Measurements from ENCODE around the gene PEX7. TPM values are rescaled to one million over a fixed set of nuclear protein-coding genes. Genes with fewer than 3 reads are reported as not detected.
A peak's percentile ranks its signal among the peaks of the same experiment; 100 is the strongest.
"Not testable (repeated sequence)": the region's sequence is repeated elsewhere in the genome, so short reads cannot be mapped to it uniquely, and the experiment has no call there.

Gene PEX7
- total RNA-seq, 1 experiment from 2014 or later: 6.4 TPM

- H3K4me3 ChIP-seq (ENCODE audit: low read depth, low read length): no peak overlapping the region
- CTCF ChIA-PET: interaction anchor here (0.7 to 1.1 kb wide), 4 partner anchors 50 to 168 kb away, joined by 3 to 6 read pairs (median 4); partner anchors contain the start of genes MAP3K5 and SLC35D3
- H3K4me1 Mint-ChIP-seq (ENCODE audit: low read depth, unreplicated experiment): peaks cover 7% of the 10 kb centered on the region
- no peak overlapping the region for H3K27ac Mint-ChIP-seq (ENCODE audit: unreplicated experiment)
- no peak overlapping the region for H3K4me3 Mint-ChIP-seq (ENCODE audit: unreplicated experiment)
- no peaks in the 10 kb centered on the region for H3K9me3 Mint-ChIP-seq (ENCODE audit: unreplicated experiment)
- no TSS peak for BruUV-seq (replicated peaks)
- DNase-seq: peak in 1 of 2 experiments; percentile 48
- POLR2A ChIA-PET: no interaction called here
- H3K36me3 Mint-ChIP-seq (ENCODE audit: insufficient read depth, unreplicated experiment): no peaks in the 10 kb centered on the region
- no peaks in the 10 kb centered on the region for H3K36me3 ChIP-seq (ENCODE audit: control insufficient read depth, insufficient read depth, low read length)
- no peaks in the 10 kb centered on the region for H3K27me3 Mint-ChIP-seq (ENCODE audit: insufficient read depth, unreplicated experiment)
- H3K27me3 ChIP-seq (replicated peaks; ENCODE audit: control insufficient read depth, insufficient read depth, low read length): no peaks in the 10 kb centered on the region
- H3K4me1 ChIP-seq: no peaks in the 10 kb centered on the region
- H3K9me3 ChIP-seq: no peaks in the 10 kb centered on the region
- intact Hi-C loops (cut with micrococcal nuclease; ENCODE audit: unreplicated experiment): loop anchor here (2.0 to 5.0 kb wide), 2 partner anchors 81 to 166 kb away; no protein-coding TSS in a partner anchor
- TF ChIP-seq CTCF (IDR thresholded peaks at IDR 0.05; ENCODE audit: insufficient read depth in 1 of 2, low read depth in 1 of 2, low read length in 1 of 2, severe bottlenecking in 1 of 2, unreplicated experiment in 1 of 2): peak; percentile 61 to 67
Measured at GRCh38 chr6:136846046-136846445, 23.7 kb downstream of the PEX7 start.

GRCh38 chr6:136846477-136846876 is 24.1 kb downstream of the PEX7 start:
- POLR2A ChIA-PET; H3K9me3 ChIP-seq; H3K27me3 ChIP-seq (replicated peaks; ENCODE audit: control insufficient read depth, insufficient read depth, low read length); H3K36me3 ChIP-seq (ENCODE audit: control insufficient read depth, insufficient read depth, low read length); H3K4me3 Mint-ChIP-seq (ENCODE audit: unreplicated experiment); H3K4me1 ChIP-seq; H3K27me3 Mint-ChIP-seq (ENCODE audit: insufficient read depth, unreplicated experiment); H3K4me1 Mint-ChIP-seq (ENCODE audit: low read depth, unreplicated experiment); H3K9me3 Mint-ChIP-seq (ENCODE audit: unreplicated experiment); H3K27ac Mint-ChIP-seq (ENCODE audit: unreplicated experiment); DNase-seq; BruUV-seq (replicated peaks); H3K4me3 ChIP-seq (ENCODE audit: low read depth, low read length); H3K36me3 Mint-ChIP-seq (ENCODE audit: insufficient read depth, unreplicated experiment): not testable (repeated sequence)
- CTCF ChIA-PET: interaction anchor here (0.7 to 1.1 kb wide), 4 partner anchors 50 to 167 kb away, joined by 3 to 6 read pairs (median 4); partner anchors contain the start of genes MAP3K5 and SLC35D3
- intact Hi-C loops (cut with micrococcal nuclease; ENCODE audit: unreplicated experiment): loop anchor here (2.0 to 5.0 kb wide), 2 partner anchors 80 to 166 kb away; no protein-coding TSS in a partner anchor

GRCh38 chr6:136849979-136850563 is 27.7 kb downstream of the PEX7 start:
- not testable (repeated sequence) for H3K27me3 Mint-ChIP-seq (ENCODE audit: insufficient read depth, unreplicated experiment); H3K9me3 Mint-ChIP-seq (ENCODE audit: unreplicated experiment)

GRCh38 chr6:136859430-136859829 is 37.0 kb downstream of the PEX7 start:
- no peak for DNase-seq
- H3K4me1 Mint-ChIP-seq (ENCODE audit: low read depth, unreplicated experiment): no peaks in the 10 kb centered on the region
- H3K4me3 Mint-ChIP-seq (ENCODE audit: unreplicated experiment): no peak overlapping the region
- POLR2A ChIA-PET: no interaction called here
- Histone ChIP-seq H3K4me1 (no peaks in the 10 kb centered on the region), H3K4me3 (ENCODE audit: low read depth, low read length) (no peak overlapping the region), H3K27me3 (replicated peaks; ENCODE audit: control insufficient read depth, insufficient read depth, low read length) (no peaks in the 10 kb centered on the region), H3K9me3 (no peaks in the 10 kb centered on the region), H3K36me3 (ENCODE audit: control insufficient read depth, insufficient read depth, low read length) (no peaks in the 10 kb centered on the region)
- no peaks in the 10 kb centered on the region for H3K9me3 Mint-ChIP-seq (ENCODE audit: unreplicated experiment)
- H3K36me3 Mint-ChIP-seq (ENCODE audit: insufficient read depth, unreplicated experiment): peaks cover 7% of the 10 kb centered on the region
- H3K27me3 Mint-ChIP-seq (ENCODE audit: insufficient read depth, unreplicated experiment): no peaks in the 10 kb centered on the region
- TF ChIP-seq CTCF (IDR thresholded peaks at IDR 0.05; ENCODE audit: insufficient read depth in 1 of 2, low read depth in 1 of 2, low read length in 1 of 2, severe bottlenecking in 1 of 2, unreplicated experiment in 1 of 2): no peak
- H3K27ac Mint-ChIP-seq (ENCODE audit: unreplicated experiment): no peak overlapping the region
- intact Hi-C loops (cut with micrococcal nuclease; ENCODE audit: unreplicated experiment): no loop called here
- CTCF ChIA-PET: no interaction called here
- BruUV-seq (replicated peaks): no TSS peak

More at GRCh38 chr6:136849979-136850563, 27.7 kb downstream of the PEX7 start:
- H3K4me3 ChIP-seq (ENCODE audit: low read depth, low read length); BruUV-seq (replicated peaks); POLR2A ChIA-PET; H3K4me1 ChIP-seq; H3K4me1 Mint-ChIP-seq (ENCODE audit: low read depth, unreplicated experiment); H3K27ac Mint-ChIP-seq (ENCODE audit: unreplicated experiment); CTCF ChIA-PET; H3K36me3 ChIP-seq (ENCODE audit: control insufficient read depth, insufficient read depth, low read length); H3K36me3 Mint-ChIP-seq (ENCODE audit: insufficient read depth, unreplicated experiment); H3K9me3 ChIP-seq; H3K27me3 ChIP-seq (replicated peaks; ENCODE audit: control insufficient read depth, insufficient read depth, low read length); H3K4me3 Mint-ChIP-seq (ENCODE audit: unreplicated experiment); DNase-seq: not testable (repeated sequence)
- intact Hi-C loops (cut with micrococcal nuclease; ENCODE audit: unreplicated experiment): loop anchor here (5.0 kb wide), 1 partner anchor 162 kb away; no protein-coding TSS in a partner anchor
